OCI-LY3 (cell line): ENCODE measurements around the gene SUSD1.

Source experiments
- H2AFZ ChIP-seq: fragments of 200-600, 300-600 bp; shearing (Covaris generic); 2 replicates; pipeline ENCODE4 v1.6.0; 2014; ENCODE audit warnings: antibody characterized with exemption, low read depth, low read length
- H3K27ac ChIP-seq: fragments of 200-600, 300-600 bp; sonication (generic); 2 replicates; pipeline ENCODE4 v1.5.1; 2014; ENCODE audit warnings: mild to moderate bottlenecking, low read length, moderate library complexity, mixed read lengths
- H3K27me3 ChIP-seq: fragments of 200-600, 300-600 bp; sonication (generic); 2 replicates; pipeline ENCODE4 v1.6.1; 2014; ENCODE audit warnings: low read depth, low read length, mixed read lengths
- H3K36me3 ChIP-seq: fragments of 200-600, 300-600 bp; sonication (generic); replicated peaks from 2 replicates; pipeline ENCODE3; 2014; ENCODE audit warnings: low read depth, low read length, mixed read lengths
- H3K4me1 ChIP-seq: fragments of 300-600, 200-600 bp; sonication (generic); 2 replicates; pipeline ENCODE4 v1.6.1; 2014; ENCODE audit warnings: low read length, mixed read lengths
- H3K4me2 ChIP-seq: fragments of 200-600, 300-600 bp; sonication (generic); 2 replicates; pipeline ENCODE4 v1.6.1; 2014; ENCODE audit warnings: low read length, mixed read lengths
- H3K4me3 ChIP-seq: fragments of 300-600, 200-600 bp; sonication (generic); 2 replicates; pipeline ENCODE4 v1.5.1; 2014; ENCODE audit warnings: antibody characterized with exemption, mild to moderate bottlenecking, low read length, moderate library complexity
- H3K79me2 ChIP-seq: fragments of 300-600, 200-600 bp; shearing (Covaris generic); 2 replicates; pipeline ENCODE4 v1.6.1; 2014; ENCODE audit warnings: mild to moderate bottlenecking, low read length, mixed read lengths
- H3K9ac ChIP-seq: fragments of 300-600, 200-600 bp; shearing (Covaris generic); 2 replicates; pipeline ENCODE4 v1.6.0; 2014; ENCODE audit warnings: mild to moderate bottlenecking, low read length, moderate library complexity
- H3K9me3 ChIP-seq: fragments of 200-600, 300-600 bp; shearing (Covaris generic); 2 replicates; pipeline ENCODE4 v1.6.1; 2014; ENCODE audit warnings: low read length, mixed read lengths; ENCODE audit not compliant: insufficient read depth
- H4K20me1 ChIP-seq: fragments of 200-600, 300-600 bp; sonication (generic); 2 replicates; pipeline ENCODE4 v1.6.1; 2016; ENCODE audit warnings: low read length, mixed read lengths; ENCODE audit not compliant: insufficient read depth
- EZH2phosphoT487 ChIP-seq: fragments of 200-600 bp; shearing (Covaris generic); IDR thresholded peaks from 2 replicates; pipeline ENCODE4 v1.6.1; 2018; ENCODE audit warnings: antibody characterized with exemption, mixed run types, low read depth
- TF ChIP-seq, protein P1 (sequence below): fragments of 200-600, 300-600 bp; sonication (generic); IDR thresholded peaks from 2 replicates; pipeline ENCODE4 v1.5.1; 2014; ENCODE audit warnings: antibody characterized with exemption, low read length, low read depth

SUSD1 gene

GRCh38 chr9:112184221-112184620 is 9.1 kb upstream of the SUSD1 start:
- H3K27me3 ChIP-seq: peaks cover 3% of the 10 kb centered on the region; the same call in 1 of the 2 replicates
- peaks cover 9% of the 10 kb centered on the region for H3K4me1 ChIP-seq
- no peak overlapping the region for H3K4me3 ChIP-seq
- H3K79me2 ChIP-seq: no peaks in the 10 kb centered on the region
- H3K27ac ChIP-seq: no peak overlapping the region
- H3K36me3 ChIP-seq: no peaks in the 10 kb centered on the region
- H3K9ac ChIP-seq: no peak overlapping the region
- H2AFZ ChIP-seq: no peak overlapping the region
- no peak overlapping the region for H3K4me2 ChIP-seq
- TF ChIP-seq, protein P1, sequence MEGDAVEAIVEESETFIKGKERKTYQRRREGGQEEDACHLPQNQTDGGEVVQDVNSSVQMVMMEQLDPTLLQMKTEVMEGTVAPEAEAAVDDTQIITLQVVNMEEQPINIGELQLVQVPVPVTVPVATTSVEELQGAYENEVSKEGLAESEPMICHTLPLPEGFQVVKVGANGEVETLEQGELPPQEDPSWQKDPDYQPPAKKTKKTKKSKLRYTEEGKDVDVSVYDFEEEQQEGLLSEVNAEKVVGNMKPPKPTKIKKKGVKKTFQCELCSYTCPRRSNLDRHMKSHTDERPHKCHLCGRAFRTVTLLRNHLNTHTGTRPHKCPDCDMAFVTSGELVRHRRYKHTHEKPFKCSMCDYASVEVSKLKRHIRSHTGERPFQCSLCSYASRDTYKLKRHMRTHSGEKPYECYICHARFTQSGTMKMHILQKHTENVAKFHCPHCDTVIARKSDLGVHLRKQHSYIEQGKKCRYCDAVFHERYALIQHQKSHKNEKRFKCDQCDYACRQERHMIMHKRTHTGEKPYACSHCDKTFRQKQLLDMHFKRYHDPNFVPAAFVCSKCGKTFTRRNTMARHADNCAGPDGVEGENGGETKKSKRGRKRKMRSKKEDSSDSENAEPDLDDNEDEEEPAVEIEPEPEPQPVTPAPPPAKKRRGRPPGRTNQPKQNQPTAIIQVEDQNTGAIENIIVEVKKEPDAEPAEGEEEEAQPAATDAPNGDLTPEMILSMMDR: no peak
- no peaks in the 10 kb centered on the region for H3K9me3 ChIP-seq
- no peaks in the 10 kb centered on the region for H4K20me1 ChIP-seq

GRCh38 chr9:112180387-112180881 is 5.3 kb upstream of the SUSD1 start:
- no peaks in the 10 kb centered on the region for H3K36me3 ChIP-seq
- 0 out of 2 replicates have a peak overlapping the region, but pooled peaks have one; percentile 6 for H2AFZ ChIP-seq
- no peaks in the 10 kb centered on the region for H3K79me2 ChIP-seq
- TF ChIP-seq, protein P1: no peak
- TF ChIP-seq EZH2phosphoT487: no peak
- no peak overlapping the region for H3K4me3 ChIP-seq
- H3K4me1 ChIP-seq: peaks cover 4% of the 10 kb centered on the region; the same call in 1 of the 2 replicates
- H3K27ac ChIP-seq: no peak overlapping the region
- no peak overlapping the region for H3K9ac ChIP-seq
- H4K20me1 ChIP-seq: no peaks in the 10 kb centered on the region
- no peak overlapping the region for H3K4me2 ChIP-seq
- peaks cover 17% of the 10 kb centered on the region for H3K27me3 ChIP-seq
- H3K9me3 ChIP-seq: no peaks in the 10 kb centered on the region

DNA sequence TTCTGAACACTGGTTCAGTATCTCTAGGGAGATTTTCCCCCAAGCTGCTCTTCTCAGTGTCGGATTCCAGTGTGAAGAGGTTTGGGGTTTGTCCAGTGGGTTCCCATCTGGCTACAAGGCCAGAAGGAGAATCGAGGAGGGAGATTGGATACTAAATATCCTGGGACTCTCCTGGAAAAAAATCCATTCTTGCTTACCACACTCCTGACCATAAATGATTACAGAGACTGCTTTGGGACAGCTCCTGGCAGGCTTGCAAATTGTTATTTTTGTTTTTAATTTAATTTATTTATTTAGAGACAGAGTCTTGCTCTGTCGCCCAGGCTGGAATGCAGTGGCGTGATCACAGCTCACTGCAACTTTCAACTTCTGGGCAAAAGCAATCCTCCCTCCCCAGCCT is 4.7 kb upstream of the SUSD1 start:
- peaks cover 5% of the 10 kb centered on the region; the same call in 1 of the 2 replicates for H3K4me1 ChIP-seq
- TF ChIP-seq EZH2phosphoT487: no peak
- TF ChIP-seq, protein P1: no peak
- no peaks in the 10 kb centered on the region for H3K79me2 ChIP-seq
- H3K9ac ChIP-seq: no peak overlapping the region
- H2AFZ ChIP-seq: no peak overlapping the region
- no peaks in the 10 kb centered on the region for H3K9me3 ChIP-seq
- no peak overlapping the region for H3K4me3 ChIP-seq
- H4K20me1 ChIP-seq: no peaks in the 10 kb centered on the region
- H3K27ac ChIP-seq: no peak overlapping the region
- H3K4me2 ChIP-seq: no peak overlapping the region
- H3K36me3 ChIP-seq: no peaks in the 10 kb centered on the region
- H3K27me3 ChIP-seq: peaks cover 19% of the 10 kb centered on the region

- Histone ChIP-seq H3K9ac (no peak overlapping the region), H3K27me3 (peaks cover 19% of the 10 kb centered on the region), H3K27ac (no peak overlapping the region), H4K20me1 (no peaks in the 10 kb centered on the region), H2AFZ (no peak overlapping the region), H3K36me3 (no peaks in the 10 kb centered on the region), H3K4me3 (no peak overlapping the region), H3K9me3 (no peaks in the 10 kb centered on the region), H3K4me1 (peaks cover 10% of the 10 kb centered on the region; the same call in 1 of the 2 replicates), H3K79me2 (no peaks in the 10 kb centered on the region), H3K4me2 (no peak overlapping the region)
- TF ChIP-seq EZH2phosphoT487: no peak
- TF ChIP-seq, protein P1: no peak
These were observed 1.4 kb upstream of the SUSD1 start for GRCh38 chr9:112176524-112176923.
